NCI-H526 (cell line): Measurements from ENCODE around the gene CCT3.
"Not testable (repeated sequence)": the region's sequence is repeated elsewhere in the genome, so short reads cannot be mapped to it uniquely, and the experiment has no call there.

Source experiments
- DNase-seq, 2 experiments: peaks; one replicate each; lab custom pipeline; 2025; lab: John Stamatoyannopoulos, UW

The CCT3 gene

DNA sequence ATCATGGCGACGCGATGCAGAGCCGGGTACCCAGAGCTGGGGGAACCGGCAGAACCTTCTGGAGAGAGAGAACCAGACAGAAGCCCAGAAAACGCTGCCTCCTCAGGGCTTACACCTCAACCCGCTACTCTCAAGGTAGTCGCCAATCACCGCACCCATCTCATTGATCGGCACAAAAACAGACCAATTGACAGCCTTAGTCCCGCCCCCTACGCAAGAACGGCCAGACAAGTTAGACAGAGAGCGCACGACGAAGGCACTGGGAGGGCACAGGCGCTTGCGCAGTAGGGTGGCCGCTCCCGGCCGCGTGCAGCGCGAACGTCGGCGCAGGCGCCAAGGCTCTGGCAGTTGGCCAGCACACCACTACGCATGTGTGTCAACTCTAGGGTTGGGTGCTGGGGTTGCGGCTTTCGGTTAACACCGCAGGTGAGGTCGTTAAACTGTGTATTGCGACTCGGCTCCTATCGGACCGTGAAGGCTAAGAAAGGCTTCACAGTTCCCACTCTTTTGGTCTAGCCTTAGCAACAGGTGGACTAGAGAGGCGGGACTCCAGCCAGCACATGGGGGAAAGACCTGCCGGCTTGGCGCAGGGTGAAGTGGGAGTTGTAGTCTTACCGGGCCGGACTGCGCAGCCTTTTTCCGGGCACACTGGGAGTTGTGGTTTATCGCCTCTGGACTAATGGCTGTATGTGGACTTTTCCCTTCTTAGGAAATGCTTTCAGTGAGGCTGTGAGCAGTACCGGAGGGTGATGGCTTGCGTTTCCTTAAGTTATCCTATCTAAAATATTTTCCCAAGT lies at the start of gene CCT3, which contains the start of gene TSACC:
TSS of gene CCT3 (minus strand) at position 113 of the 797 bp plus-strand sequence. CDS start at position 5, 108 bp downstream.
TSS of gene TSACC (plus strand) at position 347 of the 797 bp plus-strand sequence. CDS start 1,232 bp downstream, outside the sequence.
- peak; percentile 100 for DNase-seq

GRCh38 chr1:156387870-156388173 lies 49.7 kb upstream of the CCT3 start:
- DNase-seq = peak in 1 of 2 experiments; percentile 85

DNA sequence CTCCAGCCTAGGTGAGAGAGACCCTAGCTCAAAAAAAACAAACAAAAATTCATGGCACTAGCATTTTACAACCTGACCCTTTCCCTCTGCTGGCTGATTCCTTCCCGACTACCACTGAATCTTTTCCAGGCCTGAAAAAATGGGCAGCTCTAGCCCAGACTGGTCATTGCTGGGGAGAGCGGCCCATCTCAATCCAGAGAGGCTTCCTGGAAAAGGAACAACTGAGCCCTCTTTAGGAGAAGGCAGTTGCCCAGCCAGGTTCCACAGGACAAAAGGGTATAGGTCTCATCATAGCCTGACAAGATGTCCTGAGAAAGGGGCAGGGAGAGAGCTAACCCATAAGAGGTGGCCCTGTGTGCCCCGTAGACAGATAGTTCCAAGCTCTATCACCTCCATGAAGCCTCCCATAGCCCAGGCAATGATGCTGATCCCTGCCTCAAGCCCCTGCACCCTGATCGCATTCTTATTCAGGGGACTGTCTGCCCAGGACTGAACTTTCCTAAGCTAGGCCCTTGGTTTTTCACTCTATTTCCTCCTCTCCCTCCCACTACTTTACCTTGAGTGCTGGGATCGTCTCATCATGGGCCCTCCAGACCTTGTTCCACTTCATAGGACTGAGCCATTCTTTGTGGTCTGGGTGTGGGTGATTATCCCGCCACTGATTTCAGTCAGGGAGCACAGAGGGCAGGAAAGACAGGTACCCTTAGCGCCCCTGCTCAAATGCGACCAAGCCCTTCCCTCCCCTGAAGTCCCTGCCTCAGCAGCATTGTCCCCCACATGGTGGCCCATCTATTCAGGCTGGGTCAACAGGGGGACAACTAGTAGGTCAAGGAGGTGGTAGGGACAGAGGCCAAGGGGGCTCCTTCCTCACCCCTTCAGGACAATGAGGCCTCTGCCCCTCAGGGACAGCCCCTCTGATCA lies 49.1 kb upstream of the CCT3 start:
- DNase-seq = peak; percentile 68 to 83

GRCh38 chr1:156386134-156386901 lies 48.2 kb upstream of the CCT3 start:
- DNase-seq = peak in 1 of 2 experiments; percentile 63

- DNase-seq = peak; percentile 92 to 97
Observed at GRCh38 chr1:156385534-156386031, 47.5 kb upstream of the CCT3 start.

- DNase-seq = no peak
Observed at GRCh38 chr1:156384658-156385057, 46.6 kb upstream of the CCT3 start.

DNA sequence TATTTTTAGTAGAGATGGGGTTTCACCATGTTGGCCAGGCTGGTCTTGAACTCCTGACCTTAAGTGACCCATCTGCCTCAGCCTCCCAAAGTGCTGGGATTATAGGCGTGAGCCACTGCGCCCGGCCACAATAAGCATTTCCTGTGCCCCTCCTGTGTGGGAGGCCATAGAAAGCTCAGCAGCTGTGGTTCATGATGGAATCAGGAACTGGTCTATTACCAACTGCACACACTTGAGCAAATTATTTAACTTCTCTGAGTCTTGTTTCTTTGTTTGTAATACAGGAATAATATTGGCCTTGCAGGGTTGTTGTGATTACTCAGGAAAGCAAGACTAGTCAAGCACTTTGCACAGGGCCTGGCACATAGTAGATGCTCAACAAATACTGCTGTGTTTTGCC lies 45.9 kb upstream of the CCT3 start:
- DNase-seq = no peak

GRCh38 chr1:156383023-156383422 lies 44.9 kb upstream of the CCT3 start:
- peak; percentile 87 to 98 for DNase-seq

GRCh38 chr1:156382561-156382960 lies 44.5 kb upstream of the CCT3 start:
- no peak for DNase-seq

DNA sequence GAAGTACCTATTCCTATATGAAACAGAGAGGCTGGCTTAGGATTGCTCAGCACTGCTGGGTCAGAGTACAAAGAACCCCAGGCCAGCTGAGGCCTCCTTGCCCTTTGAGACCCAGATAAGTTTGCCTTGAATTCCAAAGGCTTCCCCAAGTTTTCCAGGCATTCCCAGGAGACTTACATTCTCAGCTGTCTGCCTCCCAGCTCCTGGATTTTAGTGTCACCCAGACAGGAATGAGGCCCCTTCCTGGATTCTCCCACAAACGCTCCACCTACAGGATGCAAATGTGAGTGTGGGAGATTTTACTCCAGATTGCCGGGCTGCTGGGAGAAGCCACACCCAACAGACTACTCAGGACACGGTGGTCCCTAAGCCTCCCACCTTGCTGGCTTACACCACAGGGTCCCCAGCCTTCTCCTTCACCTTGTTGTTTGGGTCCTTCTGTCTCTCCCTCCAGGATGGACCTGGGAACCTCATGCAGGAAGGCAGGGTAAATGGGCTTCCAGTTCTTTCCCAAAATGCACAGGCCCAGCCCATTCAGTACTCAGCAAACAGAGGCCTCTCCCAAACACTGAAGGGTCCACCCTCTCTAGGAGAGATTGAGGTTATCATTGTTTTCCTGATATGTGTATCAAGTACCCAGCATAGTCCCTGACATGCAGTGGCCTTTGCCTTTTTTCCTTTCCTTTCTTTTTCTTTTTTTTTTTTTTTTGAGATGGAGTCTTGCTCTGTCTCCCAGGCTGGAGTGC lies 41.5 kb upstream of the CCT3 start:
- peak; percentile 84 to 90 for DNase-seq

DNA sequence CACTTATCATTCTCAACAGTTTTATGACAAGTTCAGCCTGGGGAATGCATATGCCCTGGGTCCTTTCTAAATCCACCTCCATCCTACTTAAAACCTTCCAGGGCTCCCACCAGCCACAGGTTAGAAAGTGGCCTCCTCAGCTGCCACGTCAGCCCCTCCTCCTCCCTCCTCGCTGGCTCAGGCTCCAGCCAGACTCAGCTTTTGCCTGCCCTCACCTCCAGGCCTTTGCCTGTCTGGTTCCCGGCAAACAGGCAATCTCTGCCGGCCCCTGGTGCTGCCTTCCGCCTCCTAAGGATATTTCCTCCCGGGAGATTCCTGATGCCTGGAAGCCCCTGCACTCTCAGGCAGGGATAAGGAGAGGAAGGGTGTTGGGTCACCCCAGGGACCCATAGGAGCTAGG lies 40.5 kb upstream of the CCT3 start:
- DNase-seq = no peak

DNA sequence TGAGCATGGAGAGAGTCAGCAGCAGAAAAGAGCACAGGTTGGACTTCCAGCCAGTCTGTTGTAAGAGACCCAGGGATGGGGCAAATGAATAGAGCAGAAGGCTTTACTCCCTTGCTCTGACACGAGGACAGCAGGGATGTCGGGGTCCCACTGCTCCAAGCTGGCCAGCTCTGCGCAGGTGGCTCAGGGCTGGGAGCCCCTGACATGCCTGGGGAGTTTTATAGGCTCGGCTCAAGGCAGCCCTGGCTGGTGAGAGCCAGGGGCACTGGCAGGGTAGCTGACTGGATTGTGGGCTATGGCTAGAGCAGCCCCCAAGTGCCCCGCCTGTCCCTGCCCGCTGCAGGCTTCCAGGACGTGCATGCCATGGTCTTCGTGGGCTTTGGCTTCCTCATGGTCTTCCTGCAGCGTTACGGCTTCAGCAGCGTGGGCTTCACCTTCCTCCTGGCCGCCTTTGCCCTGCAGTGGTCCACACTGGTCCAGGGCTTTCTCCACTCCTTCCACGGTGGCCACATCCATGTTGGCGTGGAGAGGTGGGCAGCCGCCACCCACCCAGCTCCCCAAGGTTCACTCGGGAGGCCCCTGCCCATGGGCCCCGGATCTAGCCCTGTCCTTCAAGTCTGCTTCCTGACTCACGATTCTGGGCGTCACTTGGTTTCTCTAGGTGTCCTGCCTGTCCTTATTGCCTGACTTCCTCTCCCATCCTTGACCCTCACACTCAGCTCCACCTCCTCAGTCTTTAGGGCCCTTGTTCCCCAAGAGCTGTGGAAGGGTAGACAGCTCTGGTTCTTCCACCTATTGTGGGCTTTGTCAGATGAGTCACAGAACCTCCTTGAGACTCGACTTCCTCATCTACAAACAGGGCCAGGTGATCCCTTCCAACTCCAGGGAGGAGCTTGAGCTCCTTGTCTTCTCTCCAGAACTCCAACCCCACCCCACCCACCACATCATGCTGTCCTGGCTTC lies 39.1 kb upstream of the CCT3 start:
- DNase-seq = no peak

GRCh38 chr1:156376146-156376545 lies 38.1 kb upstream of the CCT3 start:
- no peak for DNase-seq

DNA sequence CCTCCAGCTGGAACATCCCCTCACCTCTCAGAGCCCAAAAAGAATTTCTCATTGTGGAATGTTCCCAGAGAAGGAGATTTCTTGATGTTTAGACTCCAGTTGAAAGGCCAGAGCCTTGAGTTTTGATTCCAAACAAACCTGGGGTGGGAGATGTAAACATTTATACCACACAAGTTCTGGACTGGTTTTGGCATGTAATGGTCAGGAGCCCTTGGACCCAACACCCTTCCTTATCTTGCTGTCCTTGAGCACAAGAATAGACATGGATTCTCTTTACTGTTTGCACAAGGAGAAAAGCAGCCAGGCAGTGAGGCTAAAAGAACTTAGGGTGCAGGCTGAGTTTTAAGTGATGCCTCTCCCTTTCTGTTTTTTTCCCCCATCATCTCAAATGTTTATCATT lies 35.5 kb upstream of the CCT3 start:
- no peak for DNase-seq

- DNase-seq = no peak
Observed at GRCh38 chr1:156372876-156373275, 34.8 kb upstream of the CCT3 start.

DNA sequence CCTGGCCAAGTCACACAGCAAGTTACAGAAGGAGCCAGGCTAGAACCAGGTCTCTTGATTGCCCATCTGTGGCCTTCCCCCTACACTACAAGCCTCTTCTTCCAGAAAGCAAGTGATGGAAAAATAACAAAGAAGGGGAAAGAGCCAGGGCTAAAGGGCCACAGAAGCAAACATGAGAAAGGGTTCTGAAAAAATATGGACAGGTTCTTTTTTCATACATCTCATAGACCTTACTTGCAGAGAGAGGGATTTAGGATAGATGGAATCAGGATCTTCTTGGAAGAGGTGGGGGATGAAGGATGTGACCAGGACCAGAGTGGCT lies 34.1 kb upstream of the CCT3 start:
- DNase-seq = no peak

- no peak for DNase-seq
Observed at GRCh38 chr1:156371553-156372264, 33.6 kb upstream of the CCT3 start.

GRCh38 chr1:156369685-156370286 lies 31.7 kb upstream of the CCT3 start:
- not testable (repeated sequence) for DNase-seq
